D721Med (cell line): ENCODE data around the gene TTLL5.

Experiments
- DNase-seq: peaks from one replicate; pipeline ENCODE4 v3.0.0; 2011; ENCODE audit warnings: low spot score; ENCODE audit not compliant: insufficient read length
- FAIRE-seq: peaks from 2 replicates; lab custom pipeline; 2011; peaks lifted over from hg19 to GRCh38; lab: Jason Lieb, UNC
- TF ChIP-seq, protein P1 (sequence below): IDR thresholded peaks from 2 replicates; pipeline ENCODE4 v1.5.1; 2012; ENCODE audit warnings: mild to moderate bottlenecking, control low read depth; ENCODE audit not compliant: insufficient read depth; ENCODE audit errors: missing control alignments

The TTLL5 gene

DNA sequence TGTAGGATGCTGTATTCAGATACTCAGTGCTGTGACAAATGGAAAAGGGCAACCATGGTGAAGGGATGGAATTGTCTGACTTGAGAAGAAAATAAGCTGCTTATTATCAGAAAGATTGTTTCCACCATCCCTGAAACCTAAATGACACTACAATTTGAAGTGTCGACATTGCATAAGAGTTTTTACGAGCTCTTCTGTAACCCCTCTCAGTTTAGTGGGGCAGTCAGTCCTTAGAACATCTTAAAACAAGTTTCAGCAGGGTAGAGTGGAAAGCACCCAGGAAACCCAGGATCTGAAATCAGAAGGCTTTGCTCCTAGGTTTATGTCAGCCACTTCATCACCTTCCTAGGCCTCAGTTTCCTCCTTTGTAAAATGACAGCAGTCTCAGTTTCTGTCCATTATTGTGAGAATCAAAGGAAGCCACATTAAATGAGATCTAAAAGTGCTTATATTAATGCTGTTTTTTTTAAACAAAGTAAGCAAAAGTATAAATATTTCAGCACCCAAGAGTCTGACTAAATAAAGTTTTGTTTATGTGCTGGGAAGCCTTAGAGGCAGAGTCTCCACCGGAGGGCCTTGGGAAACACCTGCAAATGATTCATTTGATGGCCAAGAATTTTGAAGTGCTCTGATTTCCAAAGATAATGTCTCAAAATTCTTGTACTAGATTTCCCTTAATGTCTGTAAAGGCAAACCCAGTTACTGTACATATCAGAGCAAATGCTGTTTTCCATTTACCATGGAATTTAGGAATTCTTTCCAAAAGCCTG lies 326.3 kb downstream of the TTLL5 start:
- no peak for FAIRE-seq
- TF ChIP-seq, protein P1, sequence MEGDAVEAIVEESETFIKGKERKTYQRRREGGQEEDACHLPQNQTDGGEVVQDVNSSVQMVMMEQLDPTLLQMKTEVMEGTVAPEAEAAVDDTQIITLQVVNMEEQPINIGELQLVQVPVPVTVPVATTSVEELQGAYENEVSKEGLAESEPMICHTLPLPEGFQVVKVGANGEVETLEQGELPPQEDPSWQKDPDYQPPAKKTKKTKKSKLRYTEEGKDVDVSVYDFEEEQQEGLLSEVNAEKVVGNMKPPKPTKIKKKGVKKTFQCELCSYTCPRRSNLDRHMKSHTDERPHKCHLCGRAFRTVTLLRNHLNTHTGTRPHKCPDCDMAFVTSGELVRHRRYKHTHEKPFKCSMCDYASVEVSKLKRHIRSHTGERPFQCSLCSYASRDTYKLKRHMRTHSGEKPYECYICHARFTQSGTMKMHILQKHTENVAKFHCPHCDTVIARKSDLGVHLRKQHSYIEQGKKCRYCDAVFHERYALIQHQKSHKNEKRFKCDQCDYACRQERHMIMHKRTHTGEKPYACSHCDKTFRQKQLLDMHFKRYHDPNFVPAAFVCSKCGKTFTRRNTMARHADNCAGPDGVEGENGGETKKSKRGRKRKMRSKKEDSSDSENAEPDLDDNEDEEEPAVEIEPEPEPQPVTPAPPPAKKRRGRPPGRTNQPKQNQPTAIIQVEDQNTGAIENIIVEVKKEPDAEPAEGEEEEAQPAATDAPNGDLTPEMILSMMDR = no peak
- DNase-seq = no peak

DNA sequence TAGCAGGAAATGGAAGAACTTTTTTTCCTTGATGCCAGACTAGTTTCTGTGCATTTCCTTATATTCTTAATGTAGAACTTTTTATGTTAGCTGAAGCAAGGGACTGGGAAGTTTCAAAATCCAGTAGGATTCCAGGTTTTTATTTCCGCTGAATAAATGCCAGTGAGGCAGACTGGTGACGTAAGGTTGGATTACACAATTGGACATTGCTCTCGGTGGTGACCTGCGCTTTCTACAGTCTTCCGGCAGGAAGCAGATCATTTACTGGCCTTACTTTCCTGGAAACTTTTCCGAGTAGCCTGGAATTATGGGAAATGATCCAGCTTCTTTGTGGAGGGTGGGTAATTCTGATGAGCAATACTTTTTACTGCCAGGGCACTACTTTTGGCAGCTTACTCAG lies 328.1 kb downstream of the TTLL5 start:
- FAIRE-seq = no peak

DNA sequence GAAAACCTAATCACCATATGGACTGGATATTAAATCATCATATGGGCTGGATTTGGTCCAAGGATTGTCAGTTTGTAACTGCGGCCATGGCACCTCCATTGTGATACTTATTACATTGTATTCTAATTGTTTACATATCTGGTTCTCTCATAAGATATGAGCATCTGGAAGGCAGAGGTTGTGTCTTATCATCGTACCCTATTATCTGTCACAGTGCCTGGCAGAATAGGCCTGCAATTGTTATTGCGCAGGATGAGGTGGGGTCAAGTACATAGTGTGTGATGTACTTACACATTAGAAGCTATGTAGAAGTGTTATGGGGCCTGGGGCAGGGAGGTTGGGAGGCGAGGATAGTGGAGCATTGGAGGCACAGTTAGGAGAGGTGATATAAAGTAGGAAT lies 329.3 kb downstream of the TTLL5 start:
- TF ChIP-seq, protein P1 = no peak
- DNase-seq (no peak), FAIRE-seq (no peak)

More for the DNA sequence above, 328.1 kb downstream of the TTLL5 start:
- TF ChIP-seq, protein P1 = no peak
- DNase-seq = no peak

DNA sequence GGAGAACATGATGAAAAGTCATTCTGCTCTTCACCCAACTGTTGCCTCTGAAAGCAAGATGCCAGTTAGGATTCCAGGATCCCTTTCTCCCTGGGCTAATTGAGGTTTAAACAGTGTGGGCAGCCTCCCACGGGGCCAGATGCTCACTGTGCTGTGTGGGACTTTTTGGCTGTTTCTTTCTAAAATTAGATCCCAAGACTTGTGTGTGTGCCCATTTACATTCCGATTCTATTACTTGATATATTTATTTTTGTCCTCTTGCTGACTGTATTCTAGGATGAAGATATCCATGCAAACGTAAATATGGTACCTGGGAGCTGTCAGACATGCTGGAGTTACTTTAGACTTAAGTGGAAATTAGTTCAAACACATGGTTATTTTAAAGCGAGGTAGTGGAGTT lies 330.7 kb downstream of the TTLL5 start:
- DNase-seq (no peak), FAIRE-seq (no peak)
- TF ChIP-seq, protein P1 = no peak

DNA sequence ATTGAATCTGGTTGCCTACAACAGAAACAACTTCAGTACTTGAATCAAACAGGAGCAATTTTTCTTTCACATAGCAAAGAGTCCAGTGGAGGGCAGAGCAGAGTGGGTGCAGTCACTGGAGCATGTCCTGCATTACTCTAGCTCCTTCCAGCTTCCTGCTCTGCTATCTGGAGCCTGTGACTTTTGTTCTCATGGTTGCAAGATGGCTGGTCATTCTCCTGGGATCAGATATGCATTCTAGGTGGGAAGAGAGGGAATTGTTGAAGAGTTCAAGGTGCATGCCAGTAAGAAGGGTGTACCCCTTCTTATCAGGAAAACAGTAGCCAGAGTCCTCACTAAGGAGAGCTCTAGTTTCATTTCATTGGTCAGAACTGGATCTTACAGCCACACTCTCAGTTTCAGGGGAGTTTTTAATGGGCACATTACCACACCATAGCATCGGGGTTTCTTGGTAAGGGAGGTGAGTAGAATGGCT lies 332.6 kb downstream of the TTLL5 start:
- no peak for FAIRE-seq
- TF ChIP-seq, protein P1 = no peak
- no peak for DNase-seq

DNA sequence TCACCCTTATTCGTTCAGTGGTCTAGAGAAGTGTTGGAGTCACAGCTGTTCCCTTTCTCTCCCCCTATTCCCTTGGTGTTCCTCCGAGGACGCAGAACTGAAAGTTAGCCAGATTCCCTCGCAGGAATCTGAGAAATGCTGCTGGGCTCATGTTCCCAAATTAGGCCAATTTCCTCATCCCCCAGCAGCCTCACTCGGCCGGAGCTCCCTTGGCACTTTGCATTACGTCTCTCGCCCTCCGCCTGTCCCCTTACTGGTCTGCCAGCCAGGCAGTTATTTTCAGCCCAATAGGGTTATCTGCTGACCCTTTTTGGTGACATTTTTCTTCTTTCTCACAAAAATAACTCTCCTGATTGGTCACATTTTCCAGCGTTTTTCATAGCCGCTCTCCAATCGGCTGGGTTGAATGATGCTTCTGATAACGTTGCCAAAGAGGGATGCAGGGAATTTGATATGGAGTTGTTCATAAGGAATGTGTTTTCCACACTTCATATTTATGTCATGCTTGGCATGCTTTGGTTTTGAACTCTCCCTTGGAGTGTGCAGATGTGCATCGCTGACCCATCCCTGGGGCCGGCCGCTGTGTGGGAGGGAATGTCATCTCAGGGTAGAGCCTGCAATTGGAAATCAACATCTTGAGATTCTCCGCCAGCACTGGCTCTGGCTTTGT lies 334.5 kb downstream of the TTLL5 start:
- no peak for FAIRE-seq
- TF ChIP-seq, protein P1 = no peak
- no peak for DNase-seq

DNA sequence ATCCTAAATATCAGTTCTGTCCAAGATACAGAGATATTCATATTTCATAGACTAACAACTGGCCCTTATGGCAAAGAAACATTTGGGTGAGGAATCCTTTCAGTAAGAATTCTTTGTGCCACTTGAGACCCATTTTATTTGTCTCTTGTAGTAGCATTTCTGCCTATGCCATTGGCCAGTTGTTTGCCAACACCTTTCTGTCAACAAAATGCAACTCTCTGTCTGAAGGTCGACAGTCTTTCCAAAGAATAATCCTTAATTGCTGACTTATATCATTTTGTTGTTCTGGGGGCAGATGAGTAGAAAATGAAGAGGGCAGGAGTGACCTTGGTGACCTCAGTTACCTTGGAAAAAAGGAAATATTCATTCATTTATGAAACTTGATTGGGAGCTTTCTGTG lies 335.4 kb downstream of the TTLL5 start:
- TF ChIP-seq, protein P1 = no peak
- FAIRE-seq = no peak
- no peak for DNase-seq
